NCI-H524 (cell line): Measurements from ENCODE around the gene DCLK3.
A peak's percentile ranks its signal among the peaks of the same experiment; 100 is the strongest.

Experiments
- DNase-seq, 2 experiments: peaks; one replicate each; lab custom pipeline; 2025; lab: John Stamatoyannopoulos, UW

Gene DCLK3

GRCh38 chr3:36769926-36770325, 5.6 kb upstream of the DCLK3 start:
- no peak for DNase-seq

- no peak for DNase-seq
These were observed 751 bp upstream of the DCLK3 start for GRCh38 chr3:36765104-36765503.

GRCh38 chr3:36764704-36765038, 318 bp upstream of the DCLK3 start:
- no peak for DNase-seq

- peak; percentile 54 to 83 for DNase-seq
These were observed 1.2 kb downstream of the DCLK3 start for GRCh38 chr3:36762918-36763849.

GRCh38 chr3:36761779-36762178, 2.6 kb downstream of the DCLK3 start:
- DNase-seq = no peak

GRCh38 chr3:36756269-36756668, 8.1 kb downstream of the DCLK3 start:
- no peak for DNase-seq

- peak in 1 of 2 experiments; percentile 38 for DNase-seq
These were observed 13.0 kb downstream of the DCLK3 start for GRCh38 chr3:36751326-36751725.

- DNase-seq = no peak
These were observed 13.6 kb downstream of the DCLK3 start for GRCh38 chr3:36750737-36751136.

GRCh38 chr3:36744763-36745162, 19.6 kb downstream of the DCLK3 start:
- DNase-seq = no peak

- peak; percentile 49 to 69 for DNase-seq
These were observed 20.5 kb downstream of the DCLK3 start for GRCh38 chr3:36743826-36744225.

- peak in 1 of 2 experiments; percentile 32 for DNase-seq
These were observed 23.1 kb downstream of the DCLK3 start for GRCh38 chr3:36741285-36741684.

GRCh38 chr3:36740787-36741186, 23.6 kb downstream of the DCLK3 start:
- peak; percentile 13 to 75 for DNase-seq

GRCh38 chr3:36738702-36739101, 25.7 kb downstream of the DCLK3 start:
- DNase-seq = no peak

- no peak for DNase-seq
These were observed 28.1 kb downstream of the DCLK3 start for GRCh38 chr3:36736301-36736700.

- no peak for DNase-seq
These were observed 29.6 kb downstream of the DCLK3 start for GRCh38 chr3:36734742-36735141.

- no peak for DNase-seq
These were observed 30.6 kb downstream of the DCLK3 start for GRCh38 chr3:36733723-36734122.

GRCh38 chr3:36733162-36733696, 31.1 kb downstream of the DCLK3 start:
- DNase-seq = no peak

- no peak for DNase-seq
These were observed 33.4 kb downstream of the DCLK3 start for GRCh38 chr3:36730966-36731365.

- DNase-seq = peak; percentile 9 to 62
These were observed 34.9 kb downstream of the DCLK3 start for GRCh38 chr3:36729204-36730056.

GRCh38 chr3:36714343-36715086, 49.8 kb downstream of the DCLK3 start:
- no peak for DNase-seq

GRCh38 chr3:36713904-36714303, 50.4 kb downstream of the DCLK3 start:
- no peak for DNase-seq

GRCh38 chr3:36710606-36711005, 53.7 kb downstream of the DCLK3 start:
- DNase-seq = no peak
